HepG2 (cell line): ENCODE results near the gene PEAK3. TPM values are rescaled to one million over a fixed set of nuclear protein-coding genes. Genes with fewer than 3 reads are reported as not detected.

ENCODE experiments used
- LBX2 ChIP-seq: sonication (generic); formaldehyde crosslinking; IDR thresholded peaks from 2 replicates; pipeline ENCODE4 v1.5.0; 2020; ENCODE audit warnings: missing genetic modification reagents, mild to moderate bottlenecking, borderline replicate concordance
- MED1 ChIP-seq: sonication (generic); formaldehyde crosslinking; IDR thresholded peaks from 2 replicates; pipeline ENCODE4 v1.4.0; 2020; ENCODE audit warnings: missing genetic modification reagents
- REST ChIP-seq, 2 experiments: IDR thresholded peaks; 2 replicates each; pipeline ENCODE4 v1.6.1; 2011 to 2012; ENCODE audit warnings: low read length in 2 of 2, borderline replicate concordance in 1 of 2, low read depth in 1 of 2, mild to moderate bottlenecking in 1 of 2, moderate library complexity in 1 of 2
- RFXAP ChIP-seq: sonication (generic); formaldehyde crosslinking; IDR thresholded peaks from 2 replicates; pipeline ENCODE4 v1.4.0; 2020; ENCODE audit warnings: missing genetic modification reagents, borderline replicate concordance
- THAP7 ChIP-seq: sonication (generic); formaldehyde crosslinking; IDR thresholded peaks from 2 replicates; pipeline ENCODE4 v1.8.1; 2023; ENCODE audit warnings: mild to moderate bottlenecking, missing genetic modification reagents
- ZBED4 ChIP-seq: sonication (generic); formaldehyde crosslinking; IDR thresholded peaks from 2 replicates; pipeline ENCODE4 v1.4.0; 2020; ENCODE audit warnings: missing genetic modification reagents, borderline replicate concordance
- ZNF512B ChIP-seq: sonication (generic); formaldehyde crosslinking; IDR thresholded peaks from 2 replicates; pipeline ENCODE4 v1.5.1; 2020; ENCODE audit warnings: missing genetic modification reagents, mild to moderate bottlenecking, borderline replicate concordance
- ZNF546 ChIP-seq: sonication (generic); formaldehyde crosslinking; conservative IDR thresholded peaks from 2 replicates; pipeline ENCODE4 v1.8.1; 2023; ENCODE audit warnings: mild to moderate bottlenecking, missing genetic modification reagents
- ZNF563 ChIP-seq: sonication (generic); formaldehyde crosslinking; IDR thresholded peaks from 2 replicates; pipeline ENCODE4 v1.8.0; 2022; ENCODE audit warnings: mild to moderate bottlenecking, moderate library complexity, missing genetic modification reagents
- ZNF574 ChIP-seq: sonication (generic); formaldehyde crosslinking; IDR thresholded peaks from 2 replicates; pipeline ENCODE4 v1.4.0; 2020; ENCODE audit warnings: missing genetic modification reagents
- polyA plus RNA-seq, 8 experiments: library from polyadenylated mRNA; depleted of rRNA in 3 of 8; stranded (reverse) in 7 of 8; unstranded in 1 of 8; fragments of >200 nt; fragmentation: Illumina TruSeq in 4 of 8; extraction: Trizol in 4 of 8; gene quantifications; 2 replicates each; pipeline versions ENCODE4 v1.2.1 to v1.2.3, GENCODE V29; 2011 to 2016; ENCODE audit warnings: low read depth in 4 of 8, missing spikeins in 1 of 8, mixed read lengths in 1 of 8; ENCODE audit not compliant: insufficient read depth in 1 of 8
- total RNA-seq, 5 experiments: library from RNA; depleted of rRNA; stranded (reverse); fragments of >200 nt; fragmentation: Illumina TruSeq; extraction: Trizol; gene quantifications; 2 replicates each; pipeline ENCODE4 v1.2.3, GENCODE V29; 2016; ENCODE audit warnings: low read depth in 1 of 5

The PEAK3 gene
- total and polyA plus RNA-seq, 2 of the 13 experiments (the other 11 are each of a cell fraction or from before 2014, with no cell fraction given), result not detected

- TF ChIP-seq ZBED4 (CRISPR knock-in tag) (no peak), ZNF512B (no peak), MED1 (CRISPR knock-in tag) (peak; percentile 63), ZNF546 (CRISPR knock-in tag) (no peak), REST (IDR thresholded peaks at IDR 0.05; ENCODE audit: borderline replicate concordance in 1 of 2, low read depth in 1 of 2, low read length in 2 of 2) (0 out of 4 replicates have a peak, but pooled peaks of 1 of the 2 experiments have one; percentile 15), LBX2 (CRISPR knock-in tag) (no peak), THAP7 (CRISPR knock-in tag) (no peak), ZNF563 (CRISPR knock-in tag) (peak; percentile 22; the same call in 1 of the 2 replicates), RFXAP (CRISPR knock-in tag) (no peak), ZNF574 (peak; percentile 69; the same call in 1 of the 2 replicates)
Measured at GRCh38 chr19:2328401-2329148, 46.6 kb upstream of the PEAK3 start, which contains the start of the genes LSM7 and SPPL2B (continued).
